GM10248 (cell line): ENCODE data around the gene KBTBD13.
"Not testable (repeated sequence)": the region's sequence is repeated elsewhere in the genome, so short reads cannot be mapped to it uniquely, and the experiment has no call there.

Source experiments
- CTCF ChIA-PET: fragments of 300-600 bp; sonication (Branson Sonifier 250); formaldehyde crosslinking; extraction: SDS; loops from one replicate; lab custom pipeline; 2021; ENCODE audit warnings: antibody characterized with exemption; lab: Yijun Ruan, JAX
- POLR2A ChIA-PET: fragments of 350-650 bp; sonication (Branson Sonifier 250); formaldehyde crosslinking; extraction: SDS; loops from one replicate; lab custom pipeline; 2020; ENCODE audit warnings: antibody characterized with exemption; lab: Yijun Ruan, JAX
- DNase-seq: peaks from one replicate; pipeline ENCODE4 v3.0.0; 2012; ENCODE audit errors: extremely low spot score
- CTCF ChIP-seq: IDR thresholded peaks from 2 replicates; pipeline ENCODE4 v1.5.1; 2012; ENCODE audit warnings: mild to moderate bottlenecking, low read depth; ENCODE audit errors: extremely low read depth, missing control alignments, control extremely low read depth

KBTBD13 gene

GRCh38 chr15:65096481-65097385 is 20.2 kb downstream of the KBTBD13 start:
- CTCF ChIA-PET = interaction anchor here (1.4 kb wide), 1 partner anchor 10 kb away, joined by 5 read pairs; no protein-coding TSS in a partner anchor
- POLR2A ChIA-PET = no interaction called here
- no peak for TF ChIP-seq CTCF
- DNase-seq = no peak

GRCh38 chr15:65097651-65098263 is 21.2 kb downstream of the KBTBD13 start:
- POLR2A ChIA-PET = no interaction called here
- no peak for DNase-seq
- no peak for TF ChIP-seq CTCF
- CTCF ChIA-PET = no interaction called here

GRCh38 chr15:65099336-65099735 is 22.8 kb downstream of the KBTBD13 start:
- POLR2A ChIA-PET = no interaction called here
- DNase-seq = no peak
- no peak for TF ChIP-seq CTCF
- CTCF ChIA-PET = interaction anchor here (1.3 to 1.7 kb wide), 2 partner anchors 9 to 12 kb away, joined by 3 to 4 read pairs; no protein-coding TSS in a partner anchor

- DNase-seq, POLR2A ChIA-PET: not testable (repeated sequence)
- CTCF ChIA-PET = interaction anchor here (1.3 to 2.3 kb wide), 4 partner anchors 9 to 38 kb away, joined by 3 to 8 read pairs (median 6); partner anchors contain the start of gene UBAP1L
These were observed 23.3 kb downstream of the KBTBD13 start for GRCh38 chr15:65099801-65100200.

- no peak for DNase-seq
- TF ChIP-seq CTCF = no peak
- POLR2A ChIA-PET = no interaction called here
- CTCF ChIA-PET = interaction anchor here (1.5 to 3.5 kb wide), 6 partner anchors 10 to 46 kb away, joined by 4 to 35 read pairs (median 10); partner anchors contain the start of gene UBAP1L
These were observed 23.9 kb downstream of the KBTBD13 start for GRCh38 chr15:65100442-65100841.

- DNase-seq = peak; percentile 69
- ChIA-PET CTCF (interaction anchor here (0.8 to 3.5 kb wide), 16 partner anchors 9 to 452 kb away, joined by 3 to 35 read pairs (median 6); partner anchors contain the start of gene UBAP1L), POLR2A (no interaction called here)
- TF ChIP-seq CTCF = peak; percentile 46
These were observed 24.9 kb downstream of the KBTBD13 start for GRCh38 chr15:65101411-65101890.
